HG03103 (cell line): ENCODE measurements around the gene ZNF77.
"Not testable (repeated sequence)": the region's sequence is repeated elsewhere in the genome, so short reads cannot be mapped to it uniquely, and the experiment has no call there.

Source experiments
- ATAC-seq: cut with Tn5 transposase; IDR thresholded peaks from one replicate; pipeline ENCODE4 v1.9.1; 2021; ENCODE audit warnings: low read depth; ENCODE audit not compliant: unreplicated experiment

Gene ZNF77

DNA sequence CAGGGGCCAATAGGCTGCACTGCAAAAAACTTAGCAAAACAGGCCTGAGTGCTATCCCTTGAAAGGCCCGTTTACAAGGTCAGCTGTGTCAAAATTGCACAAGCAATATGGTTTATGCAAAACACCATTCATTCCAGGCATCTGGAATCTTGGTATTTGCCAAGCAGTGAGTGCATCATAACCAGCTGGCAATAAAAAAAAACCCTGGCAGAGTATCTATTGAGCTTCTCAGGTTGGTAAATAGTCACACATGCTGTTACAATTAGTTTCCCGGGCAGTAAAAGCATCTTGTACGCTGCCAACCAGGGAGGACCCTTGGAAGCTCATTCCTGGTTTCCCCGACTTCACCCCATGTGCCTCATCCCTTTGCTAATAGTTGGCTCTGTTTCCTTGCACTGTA is 21.3 kb downstream of the ZNF77 start:
- ATAC-seq, result no peak

- ATAC-seq, result no peak
Measured at GRCh38 chr19:2922987-2923386, 21.8 kb downstream of the ZNF77 start.

- no peak for ATAC-seq
Measured at GRCh38 chr19:2917275-2918184, 27.2 kb downstream of the ZNF77 start.

- no peak for ATAC-seq
Measured at GRCh38 chr19:2912306-2912705, 32.5 kb downstream of the ZNF77 start.

- ATAC-seq, result no peak
Measured at GRCh38 chr19:2906631-2907195, 38.1 kb downstream of the ZNF77 start.

- no peak for ATAC-seq
Measured at GRCh38 chr19:2905918-2906519, 38.8 kb downstream of the ZNF77 start.

- ATAC-seq, result not testable (repeated sequence)
Measured at GRCh38 chr19:2903326-2903725, 41.4 kb downstream of the ZNF77 start.

DNA sequence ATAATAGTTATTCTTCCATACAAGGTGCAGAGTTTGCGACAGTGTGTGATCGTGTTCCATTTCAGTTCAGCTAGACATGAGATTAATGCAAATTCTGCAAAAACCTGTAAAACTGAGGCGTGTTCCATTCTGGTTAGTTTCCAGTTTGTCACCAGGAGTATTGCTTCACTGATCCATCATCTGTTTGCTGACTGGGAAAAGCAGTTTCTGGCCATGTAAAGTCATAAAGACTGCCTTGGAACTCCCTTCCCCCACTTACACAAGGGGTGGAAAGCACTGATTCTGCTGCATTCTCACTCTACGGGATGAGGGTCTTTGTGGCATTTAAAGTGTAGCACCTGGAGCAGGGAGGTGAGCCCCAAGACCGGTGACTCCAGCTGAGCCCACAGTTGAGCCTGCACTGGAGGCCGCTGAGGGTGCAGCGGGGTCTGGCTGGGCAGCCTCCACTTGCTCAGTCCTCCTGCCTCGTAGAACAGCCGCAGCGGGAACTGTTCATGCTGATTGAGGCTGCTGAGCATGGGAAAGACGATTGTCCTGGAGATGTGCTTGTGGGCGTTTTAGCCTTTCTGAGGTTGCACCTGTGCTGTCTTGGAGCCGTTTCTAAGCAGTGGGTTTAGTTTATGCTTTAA is 42.1 kb downstream of the ZNF77 start:
- ATAC-seq, result no peak

- peak; percentile 89 for ATAC-seq
Measured at GRCh38 chr19:2900296-2901252, 44.2 kb downstream of the ZNF77 start, which contains the start of gene ZNF57. Gene ZNF57, plus strand, starts transcription at chr19:2900928. Its CDS starts 118 bp downstream, at chr19:2901046.

- ATAC-seq, result no peak
Measured at GRCh38 chr19:2896694-2897093, 48.1 kb downstream of the ZNF77 start.

DNA sequence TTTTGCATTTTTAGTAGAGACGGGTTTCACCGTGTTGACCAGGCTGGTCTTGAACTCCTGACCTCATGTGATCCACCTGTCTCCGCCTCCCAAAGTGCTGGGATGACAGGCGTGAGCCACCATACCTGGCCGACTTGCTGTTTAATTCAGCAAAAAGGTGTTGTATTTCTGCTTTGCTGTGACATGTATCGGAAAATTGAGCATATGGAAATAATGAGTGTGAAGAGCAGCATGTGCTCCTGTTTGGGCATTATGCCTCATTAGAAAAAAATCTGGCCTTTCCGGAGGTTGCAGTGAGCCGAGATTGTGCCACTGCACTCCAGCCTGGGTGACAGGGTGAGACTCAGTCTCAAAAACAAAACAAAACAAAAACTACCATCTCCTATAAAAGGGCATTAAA is 54.2 kb downstream of the ZNF77 start:
- ATAC-seq, result not testable (repeated sequence)

GRCh38 chr19:2888731-2889224 is 56.0 kb downstream of the ZNF77 start:
- ATAC-seq, result no peak

- no peak for ATAC-seq
Measured at GRCh38 chr19:2887391-2887914, 57.3 kb downstream of the ZNF77 start.

DNA sequence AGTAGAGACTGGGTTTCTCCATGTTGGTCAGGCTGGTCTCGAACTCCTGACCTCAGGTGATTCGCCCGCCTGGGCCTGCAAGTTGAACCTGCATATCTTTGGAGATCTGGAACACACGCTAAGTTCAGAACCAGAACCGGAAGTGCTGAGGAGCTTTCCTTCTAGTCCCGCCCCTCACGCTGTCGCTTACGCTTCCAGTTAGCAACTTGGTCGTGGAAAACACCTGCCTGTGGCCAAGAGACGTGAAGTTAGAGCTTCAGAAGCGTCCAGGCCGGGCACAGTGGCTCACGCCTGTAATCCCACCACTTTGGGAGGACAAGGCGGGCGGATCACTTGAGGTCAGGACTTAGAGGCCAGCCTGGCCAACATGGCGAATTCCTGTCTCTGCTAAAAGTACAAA is 59.0 kb downstream of the ZNF77 start:
- ATAC-seq, result no peak

DNA sequence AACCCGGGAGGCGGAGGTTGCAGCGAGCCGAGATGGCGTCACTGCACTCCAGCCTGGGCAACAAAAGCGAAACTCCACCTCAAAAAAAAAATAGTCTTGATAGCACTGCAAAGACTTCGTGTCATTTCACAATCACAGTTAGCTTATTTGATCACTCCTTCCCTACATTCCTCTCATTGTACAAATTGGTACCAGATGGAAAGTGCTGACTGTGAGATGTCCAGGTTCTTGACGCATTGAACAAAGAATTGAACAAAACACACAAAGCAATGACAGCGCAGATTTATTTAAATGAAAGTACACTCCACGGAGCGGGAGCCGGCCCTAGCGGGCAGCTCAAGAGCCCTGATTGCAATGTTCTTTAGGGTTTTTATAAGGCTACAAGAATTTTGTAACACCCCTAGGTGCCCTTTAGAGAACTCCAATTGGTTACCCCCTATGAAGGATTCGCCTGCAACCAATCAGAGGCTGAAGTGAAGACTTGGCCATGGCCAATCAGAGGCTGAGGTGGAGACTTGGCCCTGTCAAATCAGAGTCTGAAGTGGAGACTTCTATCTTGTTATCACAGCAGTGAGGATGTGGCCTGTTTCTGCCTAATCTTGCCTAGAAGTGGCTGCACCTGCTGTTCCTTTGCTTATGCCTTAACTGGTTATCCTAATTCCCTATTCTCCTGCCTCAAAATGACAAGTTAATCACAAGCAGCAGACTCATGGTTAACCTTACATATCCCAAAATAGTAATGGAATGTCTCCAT is 60.9 kb downstream of the ZNF77 start:
- no peak for ATAC-seq
